SU-DHL-6 (cell line): ENCODE measurements around the gene CFDP1.

Experiments
- EZH2phosphoT487 ChIP-seq: fragments of 200-600 bp; sonication (generic), shearing (Covaris generic); conservative IDR thresholded peaks from 2 replicates; pipeline ENCODE4 v1.6.1; 2018; ENCODE audit warnings: mild to moderate bottlenecking, antibody characterized with exemption, low read length, moderate library complexity, mixed read lengths
- TF ChIP-seq, protein P1 (sequence below): fragments of 200-600 bp; sonication (generic); IDR thresholded peaks from one replicate; pipeline ENCODE4 v1.5.1; 2017; ENCODE audit warnings: antibody characterized with exemption, mild to moderate bottlenecking, low read length, moderate library complexity; ENCODE audit not compliant: insufficient read depth, poor library complexity, severe bottlenecking

DNA sequence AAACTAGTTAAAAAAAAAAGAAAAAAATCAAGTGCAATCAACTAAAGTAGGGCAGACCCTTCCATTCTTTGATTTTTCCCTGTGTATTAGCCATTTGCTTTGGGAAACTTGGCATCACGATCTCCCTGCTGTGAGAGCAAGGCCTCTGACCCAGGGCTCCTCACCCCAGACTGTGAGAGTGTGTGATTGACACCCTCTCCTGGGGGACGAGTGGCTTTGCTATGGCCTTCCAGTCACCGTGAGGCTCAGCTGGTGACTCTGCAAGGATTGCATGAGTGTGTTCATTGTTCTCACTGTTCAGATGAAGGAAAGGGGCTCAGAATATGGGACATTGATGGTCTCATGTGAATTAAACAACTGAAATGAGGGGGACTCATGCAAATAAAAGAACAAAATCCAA lies 112.9 kb downstream of the CFDP1 start:
- TF ChIP-seq, protein P1, sequence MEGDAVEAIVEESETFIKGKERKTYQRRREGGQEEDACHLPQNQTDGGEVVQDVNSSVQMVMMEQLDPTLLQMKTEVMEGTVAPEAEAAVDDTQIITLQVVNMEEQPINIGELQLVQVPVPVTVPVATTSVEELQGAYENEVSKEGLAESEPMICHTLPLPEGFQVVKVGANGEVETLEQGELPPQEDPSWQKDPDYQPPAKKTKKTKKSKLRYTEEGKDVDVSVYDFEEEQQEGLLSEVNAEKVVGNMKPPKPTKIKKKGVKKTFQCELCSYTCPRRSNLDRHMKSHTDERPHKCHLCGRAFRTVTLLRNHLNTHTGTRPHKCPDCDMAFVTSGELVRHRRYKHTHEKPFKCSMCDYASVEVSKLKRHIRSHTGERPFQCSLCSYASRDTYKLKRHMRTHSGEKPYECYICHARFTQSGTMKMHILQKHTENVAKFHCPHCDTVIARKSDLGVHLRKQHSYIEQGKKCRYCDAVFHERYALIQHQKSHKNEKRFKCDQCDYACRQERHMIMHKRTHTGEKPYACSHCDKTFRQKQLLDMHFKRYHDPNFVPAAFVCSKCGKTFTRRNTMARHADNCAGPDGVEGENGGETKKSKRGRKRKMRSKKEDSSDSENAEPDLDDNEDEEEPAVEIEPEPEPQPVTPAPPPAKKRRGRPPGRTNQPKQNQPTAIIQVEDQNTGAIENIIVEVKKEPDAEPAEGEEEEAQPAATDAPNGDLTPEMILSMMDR, result no peak
- no peak for TF ChIP-seq EZH2phosphoT487
